ENCODE measurements around the gene CREB3L2. TPM values are rescaled to one million over a fixed set of nuclear protein-coding genes. Genes with fewer than 3 reads are reported as not detected.

The CREB3L2 gene
- total and polyA plus RNA-seq, 2 of the 8 experiments (the other 6 are each of a cell fraction or from before 2014, with no cell fraction given): 14.4 to 48.3 TPM

DNA sequence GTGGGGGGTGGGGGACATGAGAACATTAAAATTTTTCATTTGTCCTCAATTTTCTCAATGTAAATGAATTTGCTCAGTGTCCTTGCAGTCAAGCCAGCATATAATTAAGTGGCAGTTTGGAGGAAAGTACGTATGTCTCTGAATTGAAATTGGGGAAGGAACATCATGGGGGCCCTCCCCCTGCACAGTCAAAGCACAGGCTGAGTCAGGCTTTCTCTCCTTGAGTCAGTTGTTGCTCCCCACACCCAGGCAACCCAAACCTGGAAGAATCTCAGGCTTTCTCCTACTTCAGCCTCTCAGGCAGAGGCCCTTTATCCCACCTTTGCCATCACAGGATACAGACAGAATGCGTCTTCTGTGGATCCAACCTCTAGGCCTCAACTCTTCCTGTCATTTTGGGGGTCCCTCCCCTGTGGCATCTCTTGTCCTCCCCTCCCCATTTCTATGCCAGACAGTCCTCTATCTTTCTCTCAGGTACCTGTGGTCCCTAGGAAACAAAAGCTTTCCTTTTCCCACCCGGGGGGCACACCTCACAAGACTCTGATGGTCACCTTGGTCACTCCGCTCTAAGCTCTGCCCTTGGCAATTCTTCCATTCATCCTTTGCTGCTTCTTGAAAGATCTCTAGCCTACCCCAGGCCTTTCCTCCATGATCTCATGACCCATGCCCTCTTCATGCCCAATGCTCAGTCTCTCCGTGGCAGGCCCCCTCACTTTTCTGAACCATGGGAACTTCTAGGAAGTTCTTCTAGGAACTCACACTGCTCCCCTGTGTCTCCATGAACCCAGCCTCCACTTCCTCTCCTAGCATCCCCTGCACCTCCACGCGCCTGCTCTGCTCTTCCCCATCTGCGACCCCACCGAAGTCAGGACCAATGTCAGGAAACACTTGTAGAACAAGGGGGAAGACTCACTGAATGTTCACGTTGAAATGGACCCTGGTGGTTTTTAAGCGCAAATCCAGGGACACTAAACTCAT lies 40.4 kb downstream of the CREB3L2 start:
- no peak overlapping the region for H2BK12ac ChIP-seq (ENCODE audit: low read depth, low read length)
- ChIA-PET POLR2A (ENCODE audit: partially characterized antibody) (interaction anchor here (1.1 kb wide), 1 partner anchor 9 kb away, joined by 3 read pairs; no protein-coding TSS in a partner anchor), CTCF (ENCODE audit: partially characterized antibody) (interaction anchor here (2.2 kb wide), 1 partner anchor 11 kb away, joined by 7 read pairs; no protein-coding TSS in a partner anchor)
- H2BK120ac ChIP-seq (replicated peaks; ENCODE audit: low read depth, low read length): no peak overlapping the region
- DNase-seq (ENCODE audit: low read depth in 1 of 2, low spot score in 2 of 2): no peak
- peaks cover 0 to 55% of the 10 kb centered on the region in 2 experiments; a peak in 2 of 4 replicates for H3K79me2 ChIP-seq (ENCODE audit: control insufficient read depth in 1 of 2, insufficient read depth in 2 of 2, low read length in 2 of 2)
- H4K8ac ChIP-seq (ENCODE audit: extremely low read depth, insufficient read depth, low read length): no peak overlapping the region
- no peak overlapping the region for H3K56ac ChIP-seq (replicated peaks; ENCODE audit: insufficient read length, low read depth, low read length)
- no peak overlapping the region for H4K91ac ChIP-seq (replicated peaks; ENCODE audit: insufficient read length, low read length)
- H3K4me2 ChIP-seq (ENCODE audit: insufficient read depth in 1 of 2, low read depth in 2 of 2, low read length in 2 of 2): no peak overlapping the region
- no peak overlapping the region for H4K5ac ChIP-seq (ENCODE audit: insufficient read length, low read depth, low read length)
- no peak overlapping the region for H3K4ac ChIP-seq (replicated peaks; ENCODE audit: insufficient read length, low read depth, low read length)
- H4K20me1 ChIP-seq (replicated peaks in 1 of 2; ENCODE audit: control insufficient read depth in 1 of 2, insufficient read depth in 2 of 2, low read length in 2 of 2): no peaks in the 10 kb centered on the region
- H3K36me3 ChIP-seq (ENCODE audit: control insufficient read depth in 2 of 4, insufficient read depth in 4 of 4, low read length in 3 of 4): no peaks in the 10 kb centered on the region
- H3K18ac ChIP-seq (ENCODE audit: extremely low read depth, low read length): no peak overlapping the region
- no peaks in the 10 kb centered on the region for H3K27me3 ChIP-seq (replicated peaks in 1 of 4; ENCODE audit: control insufficient read depth in 3 of 4, extremely low read depth in 1 of 4, insufficient read depth in 3 of 4, low read length in 3 of 4)
- H3K9ac ChIP-seq (replicated peaks in 1 of 4; ENCODE audit: extremely low read depth in 1 of 4, low read depth in 3 of 4, low read length in 3 of 4): no peak overlapping the region
- no peak overlapping the region for H3K4me3 ChIP-seq (ENCODE audit: extremely low read depth in 1 of 4, insufficient read depth in 2 of 4, low read depth in 3 of 4, low read length in 4 of 4)
- H3K4me1 ChIP-seq (replicated peaks in 1 of 4; ENCODE audit: control insufficient read depth in 3 of 4, insufficient read depth in 4 of 4, low read length in 3 of 4): no peaks in the 10 kb centered on the region; a peak in 2 of 7 replicates
- peaks cover 7% of the 10 kb centered on the region for H3K79me1 ChIP-seq (ENCODE audit: low read depth, low read length)
- H2AFZ ChIP-seq (ENCODE audit: low read length): no peak overlapping the region
- 93% methylated on average over 11 of the region's 11 CpGs; no CpG with 5 or more reads in 1 of the 2 experiments for WGBS, 2 experiments (ENCODE audit: extremely low coverage in 1 of 2, insufficient coverage in 1 of 2, insufficient read length in 1 of 2, insufficient replicate concordance in 2 of 2, low coverage in 1 of 2, low lambda C conversion rate in 2 of 2, missing lambda C conversion rate in 1 of 2)
- FAIRE-seq: no peak
- no peak overlapping the region for H2BK5ac ChIP-seq (ENCODE audit: low read depth, low read length)
- no peak overlapping the region for H3K23ac ChIP-seq (ENCODE audit: insufficient read length)
- no peaks in the 10 kb centered on the region for H3K9me3 ChIP-seq (ENCODE audit: insufficient read depth in 2 of 2, low read depth in 1 of 2, low read length in 1 of 2)
- no peak overlapping the region for H2AK5ac ChIP-seq (ENCODE audit: low read depth, low read length)
- H3K14ac ChIP-seq (ENCODE audit: insufficient read length): no peak overlapping the region
- no peaks in the 10 kb centered on the region for H3K23me2 ChIP-seq (ENCODE audit: low read depth, low read length)
- H3K27ac ChIP-seq (ENCODE audit: low read depth, low read length): no peak overlapping the region
- H2BK20ac ChIP-seq (ENCODE audit: low read length): no peak overlapping the region
- H2BK15ac ChIP-seq (ENCODE audit: low read length): no peak overlapping the region
- TF ChIP-seq NANOG (IDR thresholded peaks at IDR 0.05; ENCODE audit: insufficient read depth, low read depth, low read length, poor library complexity, severe bottlenecking) (no peak), CTBP2 (IDR thresholded peaks at IDR 0.05; ENCODE audit: borderline replicate concordance, insufficient read depth, insufficient read length, low read length) (no peak)
